Choroid plexus epithelial cell (primary cell): ENCODE results near the gene ZEB2.

ENCODE experiments used
- DNase-seq: peaks from one replicate; pipeline ENCODE4 v3.0.0-alpha.2; 2010; ENCODE audit warnings: low read depth
- H3K4me3 ChIP-seq: 2 replicates; pipeline ENCODE4 v1.5.1; 2011; ENCODE audit warnings: low read depth, mild to moderate bottlenecking, control low read depth, low read length, moderate library complexity
- CTCF ChIP-seq: conservative IDR thresholded peaks from 2 replicates; pipeline ENCODE4 v1.5.1; 2011; ENCODE audit warnings: low read depth, mild to moderate bottlenecking, control low read depth, inconsistent platforms, low read length, moderate library complexity

ZEB2 gene

GRCh38 chr2:144421606-144422510 is 98.1 kb downstream of the ZEB2 start:
- no peak for DNase-seq
- H3K4me3 ChIP-seq = no peak overlapping the region
- TF ChIP-seq CTCF = no peak

- H3K4me3 ChIP-seq = no peak overlapping the region
- DNase-seq = no peak
- TF ChIP-seq CTCF = no peak
Observed at GRCh38 chr2:144419218-144419617, 100.7 kb downstream of the ZEB2 start.

- DNase-seq = no peak
- TF ChIP-seq CTCF = no peak
Observed at GRCh38 chr2:144415386-144415785, 104.5 kb downstream of the ZEB2 start.

GRCh38 chr2:144414324-144414845 is 105.5 kb downstream of the ZEB2 start:
- peak; percentile 98 for DNase-seq
- no peak for TF ChIP-seq CTCF
- H3K4me3 ChIP-seq = no peak overlapping the region

More at GRCh38 chr2:144415386-144415785, 104.5 kb downstream of the ZEB2 start:
- H3K4me3 ChIP-seq = no peak overlapping the region

- no peak for DNase-seq
- no peak for TF ChIP-seq CTCF
Observed at GRCh38 chr2:144412709-144413108, 107.2 kb downstream of the ZEB2 start.

GRCh38 chr2:144411473-144411872 is 108.4 kb downstream of the ZEB2 start:
- no peak for TF ChIP-seq CTCF
- H3K4me3 ChIP-seq = no peak overlapping the region
- no peak for DNase-seq

More at GRCh38 chr2:144412709-144413108, 107.2 kb downstream of the ZEB2 start:
- H3K4me3 ChIP-seq = no peak overlapping the region
